Activated naive CD8-positive, alpha-beta T cell treated with anti-CD3 and anti-CD28 coated beads, Interleukin-2, amount 50 U/mL, for 24 hours (primary cell): Measurements from ENCODE around the gene TPP2.

ENCODE experiments used
- ATAC-seq: fragments of 150-1000 bp; cut with Tn5 transposase; one replicate; pipeline ENCODE4 v1.10.0; 2021
- DNase-seq: peaks from one replicate; pipeline ENCODE4 v3.0.0; 2021
- H3K27ac Mint-ChIP-seq: one replicate; pipeline ENCODE4 v1.8.0; 2021; ENCODE audit warnings: mild to moderate bottlenecking, mixed read lengths
- H3K27me3 Mint-ChIP-seq: one replicate; pipeline ENCODE4 v1.8.0; 2021; ENCODE audit warnings: mixed read lengths
- H3K36me3 Mint-ChIP-seq: one replicate; pipeline ENCODE4 v1.8.0; 2021; ENCODE audit warnings: low read depth, mixed read lengths
- H3K4me1 Mint-ChIP-seq: one replicate; pipeline ENCODE4 v1.8.0; 2021; ENCODE audit warnings: mixed read lengths
- H3K4me3 Mint-ChIP-seq: one replicate; pipeline ENCODE4 v1.8.0; 2021; ENCODE audit warnings: mild to moderate bottlenecking, moderate library complexity, mixed read lengths
- H3K9me3 Mint-ChIP-seq: one replicate; pipeline ENCODE4 v1.8.0; 2021; ENCODE audit warnings: mixed read lengths

TPP2 gene

DNA sequence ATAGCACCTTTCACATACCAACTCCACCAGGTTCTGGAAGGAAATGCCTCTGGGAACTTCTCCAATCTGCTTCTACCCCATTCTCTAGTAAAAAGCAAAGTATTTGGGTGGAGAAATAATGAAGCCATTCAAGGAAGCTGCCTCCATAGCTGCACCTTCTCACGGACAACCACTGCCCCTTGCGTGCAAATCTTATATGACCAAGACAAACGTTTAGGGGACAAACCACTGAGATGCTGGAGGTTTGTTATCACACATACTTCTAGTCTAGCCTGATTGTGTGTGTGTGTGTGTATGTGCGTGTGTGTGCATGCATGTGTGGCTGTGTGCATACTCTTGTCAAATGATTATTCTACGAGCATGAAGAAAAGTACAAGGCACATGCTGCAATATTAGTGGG is 104.5 kb downstream of the TPP2 start:
- Mint-ChIP-seq H3K9me3 (no peaks in the 10 kb centered on the region), H3K36me3 (no peaks in the 10 kb centered on the region), H3K4me3 (no peak overlapping the region), H3K4me1 (no peaks in the 10 kb centered on the region), H3K27me3 (peaks cover 1% of the 10 kb centered on the region), H3K27ac (no peak overlapping the region)
- DNase-seq: no peak
- ATAC-seq: no peak

DNA sequence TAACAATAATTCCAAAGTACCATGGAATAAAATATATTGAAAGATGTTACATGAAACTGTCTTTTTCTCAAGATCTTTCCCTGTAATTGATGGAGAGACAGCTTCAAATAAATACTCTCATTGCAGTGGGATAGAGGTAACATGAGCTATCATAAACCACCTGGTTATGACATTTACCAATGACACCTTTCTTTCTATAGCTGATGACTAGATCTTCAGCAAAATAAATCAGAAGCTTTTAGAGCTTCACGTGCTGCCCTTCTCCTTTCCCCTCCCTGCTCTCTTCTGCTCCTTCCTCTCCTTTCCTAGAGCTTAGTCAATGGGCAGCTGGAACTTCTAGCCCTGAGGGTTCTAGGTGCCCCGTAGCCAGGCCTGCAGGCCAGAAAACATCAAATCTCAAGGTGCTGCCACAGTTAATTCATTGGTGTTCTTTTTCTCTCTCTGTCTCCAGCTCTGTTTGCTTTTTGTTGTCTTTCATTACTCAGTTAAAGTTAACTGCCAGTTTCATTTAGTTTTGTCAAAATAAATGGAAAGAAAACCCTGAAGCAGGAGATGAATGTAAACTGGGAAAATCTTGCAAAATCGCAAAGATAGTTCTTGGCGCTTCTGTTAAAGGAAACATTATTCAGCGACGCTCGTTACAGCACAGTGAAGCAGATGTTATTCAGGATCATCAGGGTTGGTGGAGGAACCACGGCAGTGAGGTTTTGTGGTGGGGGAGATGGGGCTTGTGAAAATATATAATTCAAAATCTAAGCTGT is 106.4 kb downstream of the TPP2 start:
- Mint-ChIP-seq H3K36me3 (no peaks in the 10 kb centered on the region), H3K4me3 (no peak overlapping the region), H3K27ac (no peak overlapping the region), H3K9me3 (no peaks in the 10 kb centered on the region), H3K4me1 (no peaks in the 10 kb centered on the region), H3K27me3 (peaks cover 6% of the 10 kb centered on the region)
- no peak for DNase-seq
- no peak for ATAC-seq

DNA sequence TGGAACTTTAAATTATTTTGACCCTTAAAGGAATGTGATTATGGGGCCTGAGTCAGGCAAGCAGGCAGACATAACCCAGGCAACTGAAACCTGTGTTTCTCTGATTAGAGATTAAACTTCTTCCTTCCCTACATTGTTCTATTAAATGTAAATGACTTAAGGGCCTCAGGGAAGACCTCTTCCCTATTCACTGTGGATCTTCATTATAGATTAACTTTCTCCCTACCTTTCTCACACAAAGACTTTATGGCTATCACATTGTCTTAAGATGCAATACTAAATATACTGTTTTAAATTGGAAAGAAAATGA is 106.9 kb downstream of the TPP2 start:
- Mint-ChIP-seq H3K4me1 (no peaks in the 10 kb centered on the region), H3K36me3 (no peaks in the 10 kb centered on the region), H3K27me3 (peaks cover 6% of the 10 kb centered on the region), H3K27ac (no peak overlapping the region), H3K9me3 (no peaks in the 10 kb centered on the region), H3K4me3 (no peak overlapping the region)
- ATAC-seq: no peak
- DNase-seq: no peak

DNA sequence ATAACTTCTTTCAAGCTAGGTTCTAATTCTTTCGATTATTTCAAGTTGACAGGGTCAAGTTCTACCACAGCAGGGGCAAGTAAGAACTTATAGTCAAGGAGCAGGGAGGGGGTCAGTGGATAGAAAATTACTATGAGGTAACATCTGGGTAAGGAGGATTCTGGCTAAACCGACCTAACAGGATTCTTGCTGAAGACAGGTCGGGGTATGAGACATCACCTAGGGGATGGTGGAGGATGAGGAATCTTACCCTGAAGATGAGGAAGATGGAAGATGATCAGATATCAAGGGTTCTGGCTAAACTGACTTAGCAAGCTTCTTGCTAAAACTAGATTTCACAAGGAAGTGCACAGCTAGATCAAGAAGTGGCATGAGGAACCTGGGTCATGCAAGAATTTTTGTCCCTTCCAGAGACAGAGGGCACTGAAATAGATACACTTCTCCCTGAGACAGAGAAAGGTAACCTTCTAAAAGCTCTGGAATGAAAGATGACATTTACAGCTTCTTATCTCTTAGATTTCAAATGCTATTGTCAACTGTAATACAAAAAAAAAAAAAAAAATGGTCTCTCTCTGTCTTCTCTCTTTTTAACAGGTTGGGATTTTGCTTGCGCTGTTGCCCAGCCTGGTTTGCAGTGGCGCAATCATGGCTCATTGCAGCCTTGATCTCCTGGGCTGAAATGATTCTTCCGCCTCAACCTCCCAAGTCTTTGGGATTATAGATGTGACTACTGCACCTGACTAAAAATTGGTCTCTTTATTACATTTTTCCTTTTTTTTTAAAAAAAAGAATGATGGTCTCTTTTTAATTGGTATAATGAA is 107.7 kb downstream of the TPP2 start:
- Mint-ChIP-seq H3K4me3 (no peak overlapping the region), H3K27me3 (peaks cover 8% of the 10 kb centered on the region), H3K36me3 (no peaks in the 10 kb centered on the region), H3K27ac (no peak overlapping the region), H3K4me1 (no peaks in the 10 kb centered on the region), H3K9me3 (peaks cover 6% of the 10 kb centered on the region)
- no peak for DNase-seq
- ATAC-seq: no peak

DNA sequence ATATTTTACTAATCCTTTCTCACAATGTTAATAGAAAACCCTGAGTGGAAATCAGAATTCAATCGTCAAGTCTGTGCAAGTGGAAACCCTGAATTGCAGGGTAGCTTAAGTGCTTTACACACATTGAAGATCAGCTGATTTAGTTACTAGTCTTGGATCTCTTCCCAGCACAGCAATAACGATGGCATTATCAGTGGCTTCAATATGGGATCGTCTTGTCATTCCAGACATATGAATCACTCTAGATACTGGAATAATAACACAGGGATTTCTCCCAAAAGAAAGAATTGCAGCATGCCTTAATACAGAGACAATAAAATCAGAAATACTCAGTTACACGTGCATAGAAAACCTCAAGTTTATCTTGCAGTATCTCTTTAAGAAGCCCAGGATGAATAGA is 110.7 kb downstream of the TPP2 start:
- no peaks in the 10 kb centered on the region for H3K36me3 Mint-ChIP-seq
- no peaks in the 10 kb centered on the region for H3K4me1 Mint-ChIP-seq
- peaks cover 8% of the 10 kb centered on the region for H3K27me3 Mint-ChIP-seq
- no peak for DNase-seq
- no peak for ATAC-seq
- H3K9me3 Mint-ChIP-seq: peaks cover 8% of the 10 kb centered on the region
- no peak overlapping the region for H3K4me3 Mint-ChIP-seq
- H3K27ac Mint-ChIP-seq: no peak overlapping the region

DNA sequence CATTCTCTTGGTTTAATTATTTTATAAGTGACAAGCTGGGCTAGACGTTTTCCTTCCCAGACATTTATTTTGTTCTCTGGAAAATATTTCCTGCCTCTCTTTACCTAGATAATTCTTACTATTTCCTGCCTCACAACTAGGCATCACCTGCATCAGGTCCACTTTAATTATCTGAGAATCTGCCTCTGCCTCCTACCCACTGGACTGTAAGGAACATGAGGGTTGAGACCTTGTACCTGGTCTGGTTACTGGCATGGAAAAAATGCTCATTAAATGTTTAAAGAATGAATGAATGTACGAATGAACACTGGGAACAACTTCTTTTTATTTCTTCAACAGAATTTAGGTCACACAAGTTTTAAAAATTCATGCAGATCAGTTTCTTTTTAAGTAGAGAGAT is 111.4 kb downstream of the TPP2 start:
- no peak overlapping the region for H3K27ac Mint-ChIP-seq
- no peaks in the 10 kb centered on the region for H3K36me3 Mint-ChIP-seq
- ATAC-seq: no peak
- peaks cover 8% of the 10 kb centered on the region for H3K27me3 Mint-ChIP-seq
- H3K4me3 Mint-ChIP-seq: no peak overlapping the region
- peaks cover 8% of the 10 kb centered on the region for H3K9me3 Mint-ChIP-seq
- DNase-seq: no peak
- no peaks in the 10 kb centered on the region for H3K4me1 Mint-ChIP-seq

DNA sequence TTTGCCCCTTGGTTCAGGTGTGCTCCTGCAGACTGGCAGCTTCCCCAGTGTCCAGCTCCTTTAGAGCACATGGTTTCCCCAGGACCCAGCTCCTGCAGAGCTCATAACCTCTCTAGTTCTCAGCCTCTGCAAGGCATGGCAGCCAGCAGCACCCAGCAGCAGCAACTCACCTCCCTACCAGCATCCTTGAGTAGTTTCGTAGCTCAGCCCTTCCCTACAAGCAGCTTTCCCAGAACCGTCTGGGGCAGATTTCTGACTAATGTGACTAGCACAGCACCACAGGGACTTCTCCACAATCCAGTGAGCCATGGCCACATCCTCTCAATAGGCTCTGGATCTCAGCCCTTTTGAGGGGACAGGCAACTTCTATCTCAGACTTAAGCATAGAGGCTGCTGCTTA is 112.2 kb downstream of the TPP2 start:
- no peaks in the 10 kb centered on the region for H3K36me3 Mint-ChIP-seq
- ATAC-seq: no peak
- no peak for DNase-seq
- no peak overlapping the region for H3K4me3 Mint-ChIP-seq
- no peak overlapping the region for H3K27ac Mint-ChIP-seq
- no peaks in the 10 kb centered on the region for H3K4me1 Mint-ChIP-seq
- H3K9me3 Mint-ChIP-seq: peaks cover 8% of the 10 kb centered on the region
- peaks cover 10% of the 10 kb centered on the region for H3K27me3 Mint-ChIP-seq

DNA sequence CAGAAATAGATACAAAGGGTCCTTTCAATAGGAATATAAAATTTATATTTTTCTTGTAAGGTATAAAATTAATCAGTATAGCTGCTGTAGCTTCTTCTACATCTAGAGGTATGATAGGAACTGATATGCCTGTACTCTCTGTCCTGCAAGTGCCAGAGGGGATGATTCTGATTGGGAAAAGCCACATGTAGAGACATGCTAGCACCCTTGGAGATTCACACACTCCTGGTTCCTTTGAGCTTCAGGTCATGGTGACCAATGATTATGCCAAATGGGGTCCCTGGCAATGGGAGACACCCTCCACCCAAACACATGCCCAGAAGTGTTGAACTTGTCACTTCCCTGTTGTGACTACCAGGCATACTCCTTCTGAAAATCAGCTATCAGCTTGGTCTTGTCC is 112.8 kb downstream of the TPP2 start:
- H3K4me3 Mint-ChIP-seq: no peak overlapping the region
- H3K9me3 Mint-ChIP-seq: peaks cover 8% of the 10 kb centered on the region
- H3K27me3 Mint-ChIP-seq: peaks cover 10% of the 10 kb centered on the region
- DNase-seq (no peak), ATAC-seq (no peak)
- H3K4me1 Mint-ChIP-seq: no peaks in the 10 kb centered on the region
- H3K27ac Mint-ChIP-seq: no peak overlapping the region
- no peaks in the 10 kb centered on the region for H3K36me3 Mint-ChIP-seq

DNA sequence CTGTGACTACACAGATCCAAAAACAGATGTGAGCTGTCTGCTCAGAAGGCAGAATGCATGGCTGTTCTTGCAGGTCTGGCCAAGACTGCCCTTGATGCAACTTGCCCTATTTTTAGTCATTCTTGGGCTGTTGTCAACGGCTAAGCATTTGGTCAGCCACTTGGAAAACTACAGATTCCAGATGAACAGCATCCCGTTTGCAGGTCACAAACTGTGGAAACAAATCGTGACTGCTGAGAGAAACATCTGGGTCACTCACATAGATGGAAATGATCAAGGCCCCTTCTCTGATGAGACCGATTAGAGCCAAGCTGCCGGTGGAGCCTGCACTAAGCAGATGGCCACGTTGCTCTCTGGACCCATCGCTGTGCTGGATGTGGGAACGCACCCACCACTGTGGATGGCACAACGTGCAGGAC is 113.5 kb downstream of the TPP2 start:
- Mint-ChIP-seq H3K9me3 (peaks cover 8% of the 10 kb centered on the region), H3K4me3 (no peak overlapping the region), H3K27ac (no peak overlapping the region), H3K4me1 (no peaks in the 10 kb centered on the region), H3K27me3 (peaks cover 10% of the 10 kb centered on the region), H3K36me3 (no peaks in the 10 kb centered on the region)
- ATAC-seq: no peak
- no peak for DNase-seq

DNA sequence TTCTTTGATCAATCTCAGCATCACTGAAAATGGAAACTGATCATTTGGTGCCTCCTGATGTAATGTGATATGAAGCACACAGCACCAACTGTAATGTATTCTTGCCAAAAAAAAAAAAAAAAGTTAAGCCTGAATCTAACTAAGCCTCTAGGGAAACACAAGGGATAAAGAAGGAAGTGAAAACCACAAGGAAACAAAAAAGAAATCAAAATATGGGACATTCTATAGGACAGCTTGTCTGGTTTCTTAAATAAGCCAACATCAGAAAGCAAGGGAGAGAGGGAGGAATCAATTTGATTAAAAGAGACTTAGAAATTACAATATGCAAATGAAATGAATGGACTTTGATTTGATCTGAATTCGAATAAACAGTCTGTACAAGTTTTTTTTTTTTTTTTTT is 118.7 kb downstream of the TPP2 start:
- Mint-ChIP-seq H3K4me1 (no peaks in the 10 kb centered on the region), H3K27ac (no peak overlapping the region), H3K27me3 (peaks cover 2% of the 10 kb centered on the region), H3K9me3 (no peaks in the 10 kb centered on the region), H3K36me3 (no peaks in the 10 kb centered on the region), H3K4me3 (no peak overlapping the region)
- DNase-seq (no peak), ATAC-seq (no peak)

DNA sequence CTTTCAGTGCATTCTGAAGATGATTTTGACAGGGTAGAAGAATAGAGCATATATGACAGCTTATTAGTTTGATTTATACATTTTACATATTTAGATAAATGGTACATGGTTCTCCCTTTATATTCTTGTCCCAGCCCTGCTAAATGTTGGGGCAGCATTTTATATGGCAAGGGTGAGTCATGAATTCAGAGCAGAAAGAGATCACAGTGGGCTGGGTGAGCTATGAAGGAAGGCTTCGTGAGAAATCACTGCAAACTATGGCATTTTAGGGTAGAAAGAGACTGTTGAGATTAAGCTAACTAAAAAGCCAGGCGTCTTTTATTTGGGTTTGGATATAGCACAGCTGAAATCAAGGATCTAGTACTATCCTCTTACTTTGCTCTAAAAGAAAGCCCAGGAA is 122.0 kb downstream of the TPP2 start:
- H3K36me3 Mint-ChIP-seq: no peaks in the 10 kb centered on the region
- ATAC-seq (no peak), DNase-seq (no peak)
- H3K4me1 Mint-ChIP-seq: no peaks in the 10 kb centered on the region
- no peaks in the 10 kb centered on the region for H3K9me3 Mint-ChIP-seq
- no peaks in the 10 kb centered on the region for H3K27me3 Mint-ChIP-seq
- H3K4me3 Mint-ChIP-seq: no peak overlapping the region
- H3K27ac Mint-ChIP-seq: no peak overlapping the region

DNA sequence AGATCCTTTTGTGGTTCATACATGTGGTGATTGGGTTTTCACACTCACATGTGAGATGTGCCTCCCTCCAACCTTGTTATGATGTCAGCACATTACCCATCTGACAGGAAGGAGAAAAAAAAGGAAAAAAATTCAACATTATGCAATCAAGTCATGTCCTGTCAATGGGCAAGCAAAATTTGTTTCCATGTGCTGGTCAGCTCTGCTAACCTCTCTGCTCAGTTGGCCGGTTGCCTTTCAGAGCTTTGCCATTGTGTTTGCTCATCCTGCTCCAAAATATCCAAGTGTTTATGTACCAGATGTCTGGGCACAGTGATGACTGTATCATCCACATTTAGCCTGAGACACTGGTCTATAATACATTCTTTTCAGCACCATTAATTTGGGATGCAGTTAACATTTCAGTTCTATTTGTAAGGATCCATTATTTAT is 125.0 kb downstream of the TPP2 start:
- Mint-ChIP-seq H3K4me3 (no peak overlapping the region), H3K27ac (no peak overlapping the region), H3K9me3 (no peaks in the 10 kb centered on the region), H3K27me3 (peaks cover 3% of the 10 kb centered on the region), H3K36me3 (no peaks in the 10 kb centered on the region), H3K4me1 (no peaks in the 10 kb centered on the region)
- DNase-seq (no peak), ATAC-seq (no peak)

DNA sequence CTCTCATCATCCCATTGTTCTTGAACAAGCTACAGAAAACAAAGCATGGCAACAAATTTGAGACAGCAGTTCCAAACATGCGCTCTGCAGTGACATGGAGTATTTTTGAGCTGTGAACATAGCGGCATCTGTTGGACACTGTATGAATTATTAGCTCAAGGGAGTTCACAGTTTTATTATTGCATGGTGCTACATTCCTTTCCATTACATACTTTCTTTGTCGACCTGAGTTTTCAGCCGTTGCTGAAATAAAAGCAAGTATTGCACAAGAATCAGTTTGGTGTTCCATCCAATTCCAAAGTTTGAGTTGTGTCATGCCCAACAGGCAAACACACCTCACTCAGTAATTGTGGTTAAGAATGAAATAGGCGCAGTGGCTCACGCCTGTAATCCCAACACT is 128.1 kb downstream of the TPP2 start:
- Mint-ChIP-seq H3K36me3 (no peaks in the 10 kb centered on the region), H3K27ac (no peak overlapping the region), H3K9me3 (no peaks in the 10 kb centered on the region), H3K4me1 (peaks cover 3% of the 10 kb centered on the region), H3K27me3 (peaks cover 6% of the 10 kb centered on the region), H3K4me3 (no peak overlapping the region)
- ATAC-seq (no peak), DNase-seq (no peak)

DNA sequence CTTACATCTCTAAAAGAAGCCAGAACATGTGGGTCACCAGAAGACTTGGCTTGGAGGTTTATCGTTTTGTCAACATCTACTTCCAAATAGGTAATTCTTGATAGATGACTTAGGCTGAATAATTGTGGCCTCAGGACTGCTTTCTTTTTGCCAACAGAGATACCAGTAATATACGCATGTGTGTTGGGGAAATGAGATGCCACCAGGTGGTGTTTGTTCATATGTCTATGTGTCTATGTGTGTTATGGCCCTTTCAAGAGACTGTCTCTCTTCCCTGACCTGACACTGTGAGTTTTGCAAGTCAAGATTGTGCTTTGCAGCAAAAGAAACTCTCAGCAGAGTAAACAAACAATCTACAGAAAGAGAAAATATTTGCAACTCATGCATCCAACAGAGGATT is 129.6 kb downstream of the TPP2 start:
- Mint-ChIP-seq H3K4me3 (no peak overlapping the region), H3K27ac (no peak overlapping the region), H3K9me3 (no peaks in the 10 kb centered on the region), H3K4me1 (peaks cover 3% of the 10 kb centered on the region), H3K27me3 (peaks cover 7% of the 10 kb centered on the region), H3K36me3 (no peaks in the 10 kb centered on the region)
- DNase-seq (no peak), ATAC-seq (no peak)
